Astrocyte (in vitro differentiated cells and primary cell): ENCODE results near the gene NRP1. TPM values are rescaled to one million over a fixed set of nuclear protein-coding genes. Genes with fewer than 3 reads are reported as not detected.
A peak's percentile ranks its signal among the peaks of the same experiment; 100 is the strongest.

Experiments
- DNase-seq: peaks from one replicate; pipeline ENCODE4 v3.0.0-alpha.2; 2010; ENCODE audit warnings: low read depth
- FAIRE-seq: peaks from 2 replicates; lab custom pipeline; 2011; peaks lifted over from hg19 to GRCh38; lab: Jason Lieb, UNC
- H2AFZ ChIP-seq: 2 replicates; pipeline ENCODE4 v1.6.0; 2012; ENCODE audit warnings: low read depth, low read length, inconsistent platforms
- H3K27ac ChIP-seq: 2 replicates; pipeline ENCODE4 v1.5.1; 2011; ENCODE audit warnings: low read depth, low read length, inconsistent platforms
- H3K27me3 ChIP-seq: 2 replicates; pipeline ENCODE4 v1.6.0; 2011; ENCODE audit warnings: low read length, inconsistent platforms; ENCODE audit not compliant: insufficient read depth
- H3K36me3 ChIP-seq: 2 replicates; pipeline ENCODE4 v1.5.1; 2011; ENCODE audit warnings: low read length, inconsistent platforms; ENCODE audit not compliant: insufficient read depth
- H3K4me1 ChIP-seq: 2 replicates; pipeline ENCODE4 v1.5.1; 2011; ENCODE audit warnings: low read length, inconsistent platforms; ENCODE audit not compliant: insufficient read depth
- H3K4me2 ChIP-seq: 2 replicates; pipeline ENCODE4 v1.6.0; 2012; ENCODE audit warnings: low read length, inconsistent platforms
- H3K4me3 ChIP-seq: 2 replicates; pipeline ENCODE4 v1.5.1; 2011; ENCODE audit warnings: low read depth, mild to moderate bottlenecking, low read length, inconsistent platforms; ENCODE audit not compliant: insufficient read depth
- H3K79me2 ChIP-seq: 2 replicates; pipeline ENCODE4 v1.6.0; 2012; ENCODE audit warnings: mild to moderate bottlenecking, low read length, inconsistent platforms; ENCODE audit not compliant: insufficient read depth
- H3K9ac ChIP-seq: 2 replicates; pipeline ENCODE4 v1.6.0; 2012; ENCODE audit warnings: mild to moderate bottlenecking, low read length, inconsistent platforms
- H3K9me3 ChIP-seq: 2 replicates; pipeline ENCODE4 v1.5.1; 2012; ENCODE audit warnings: low read depth, mild to moderate bottlenecking, low read length, inconsistent platforms; ENCODE audit not compliant: insufficient read depth
- H4K20me1 ChIP-seq: 2 replicates; pipeline ENCODE4 v1.6.0; 2012; ENCODE audit warnings: low read length, inconsistent platforms; ENCODE audit not compliant: insufficient read depth
- H3K27ac Mint-ChIP-seq: one replicate; pipeline ENCODE4 v1.8.0; 2021; ENCODE audit warnings: mild to moderate bottlenecking, mixed read lengths; ENCODE audit not compliant: unreplicated experiment
- H3K27me3 Mint-ChIP-seq: one replicate; pipeline ENCODE4 v1.8.0; 2021; ENCODE audit warnings: low read depth, mixed read lengths; ENCODE audit not compliant: unreplicated experiment
- H3K36me3 Mint-ChIP-seq: one replicate; pipeline ENCODE4 v1.8.0; 2021; ENCODE audit warnings: low read depth, mixed read lengths; ENCODE audit not compliant: unreplicated experiment
- H3K4me1 Mint-ChIP-seq: one replicate; pipeline ENCODE4 v1.8.0; 2021; ENCODE audit warnings: low read depth, mixed read lengths; ENCODE audit not compliant: unreplicated experiment
- H3K4me3 Mint-ChIP-seq: one replicate; pipeline ENCODE4 v1.8.0; 2021; ENCODE audit warnings: mild to moderate bottlenecking, moderate library complexity, mixed read lengths; ENCODE audit not compliant: unreplicated experiment
- H3K9me3 Mint-ChIP-seq: one replicate; pipeline ENCODE4 v1.8.0; 2021; ENCODE audit warnings: mild to moderate bottlenecking, mixed read lengths; ENCODE audit not compliant: unreplicated experiment
- CTCF ChIP-seq: IDR thresholded peaks from 2 replicates; pipeline ENCODE4 v1.5.1; 2011; ENCODE audit warnings: low read depth, mild to moderate bottlenecking, inconsistent platforms, low read length, moderate library complexity; ENCODE audit not compliant: insufficient read depth
- EZH2 ChIP-seq: IDR thresholded peaks from 2 replicates; pipeline ENCODE4 v1.6.1; 2012; ENCODE audit warnings: mild to moderate bottlenecking, low read length, inconsistent platforms; ENCODE audit not compliant: insufficient read depth
- total RNA-seq: library from RNA; stranded (reverse); gene quantifications from 2 replicates; pipeline ENCODE4 v1.2.1, GENCODE V29; 2021

Gene NRP1
- total RNA-seq, 1 donor from 2014 or later: 59.4 TPM

GRCh38 chr10:33270971-33271370, 63.5 kb downstream of the NRP1 start:
- Histone ChIP-seq H4K20me1 (no peaks in the 10 kb centered on the region), H3K36me3 (peaks cover 21% of the 10 kb centered on the region), H3K4me3 (no peak overlapping the region), H3K4me1 (peaks cover 34% of the 10 kb centered on the region), H3K4me2 (no peak overlapping the region), H3K27me3 (no peaks in the 10 kb centered on the region), H3K9ac (no peak overlapping the region), H3K27ac (no peak overlapping the region), H2AFZ (no peak overlapping the region), H3K9me3 (no peaks in the 10 kb centered on the region), H3K79me2 (peaks cover 54% of the 10 kb centered on the region)
- Mint-ChIP-seq H3K4me1 (peaks cover 22% of the 10 kb centered on the region), H3K4me3 (no peak overlapping the region), H3K36me3 (peaks cover 17% of the 10 kb centered on the region), H3K27me3 (no peaks in the 10 kb centered on the region), H3K27ac (no peak overlapping the region), H3K9me3 (peaks cover 3% of the 10 kb centered on the region)
- peak; percentile 9 for FAIRE-seq
- TF ChIP-seq CTCF (no peak), EZH2 (no peak)
- DNase-seq: no peak

- Histone ChIP-seq H3K27ac (no peak overlapping the region), H3K36me3 (peaks cover 25% of the 10 kb centered on the region), H3K79me2 (peaks cover 32% of the 10 kb centered on the region), H3K9me3 (no peaks in the 10 kb centered on the region), H3K4me1 (peaks cover 36% of the 10 kb centered on the region), H4K20me1 (no peaks in the 10 kb centered on the region), H3K27me3 (no peaks in the 10 kb centered on the region), H2AFZ (no peak overlapping the region), H3K4me3 (no peak overlapping the region), H3K9ac (no peak overlapping the region), H3K4me2 (no peak overlapping the region)
- DNase-seq: no peak
- no peak for FAIRE-seq
- H3K36me3 Mint-ChIP-seq: peaks cover 13% of the 10 kb centered on the region
- no peak overlapping the region for H3K4me3 Mint-ChIP-seq
- peaks cover 40% of the 10 kb centered on the region for H3K4me1 Mint-ChIP-seq
- no peaks in the 10 kb centered on the region for H3K27me3 Mint-ChIP-seq
- TF ChIP-seq CTCF (no peak), EZH2 (no peak)
- no peak overlapping the region for H3K27ac Mint-ChIP-seq
- peaks cover 3% of the 10 kb centered on the region for H3K9me3 Mint-ChIP-seq
Observed at GRCh38 chr10:33267708-33268107, 66.8 kb downstream of the NRP1 start.

GRCh38 chr10:33265621-33266020, 68.8 kb downstream of the NRP1 start:
- Histone ChIP-seq H3K4me1 (peaks cover 26% of the 10 kb centered on the region), H3K9ac (no peak overlapping the region), H3K4me2 (no peak overlapping the region), H3K9me3 (no peaks in the 10 kb centered on the region), H2AFZ (no peak overlapping the region), H3K27me3 (no peaks in the 10 kb centered on the region), H3K27ac (peak overlapping the region; percentile 94), H3K36me3 (peaks cover 38% of the 10 kb centered on the region), H4K20me1 (no peaks in the 10 kb centered on the region), H3K79me2 (peaks cover 11% of the 10 kb centered on the region), H3K4me3 (no peak overlapping the region)
- DNase-seq (no peak), FAIRE-seq (no peak)
- Mint-ChIP-seq H3K36me3 (peaks cover 10% of the 10 kb centered on the region), H3K4me1 (peaks cover 23% of the 10 kb centered on the region), H3K9me3 (peaks cover 3% of the 10 kb centered on the region), H3K27me3 (no peaks in the 10 kb centered on the region), H3K27ac (no peak overlapping the region), H3K4me3 (no peak overlapping the region)
- TF ChIP-seq CTCF: no peak
- TF ChIP-seq EZH2: no peak
